Loucy (cell line): Measurements from ENCODE around the gene MACF1.

Experiments used
- EZH2phosphoT487 ChIP-seq: fragments of 200-600 bp; IDR thresholded peaks from 2 replicates; pipeline ENCODE4 v1.6.1; 2018; ENCODE audit warnings: antibody characterized with exemption, mild to moderate bottlenecking, moderate library complexity, borderline replicate concordance
- TF ChIP-seq, protein P1 (sequence below): fragments of 200-600 bp; sonication (generic); conservative IDR thresholded peaks from 2 replicates; pipeline ENCODE4 v1.5.1; 2014; ENCODE audit warnings: mild to moderate bottlenecking, antibody characterized with exemption, low read length

DNA sequence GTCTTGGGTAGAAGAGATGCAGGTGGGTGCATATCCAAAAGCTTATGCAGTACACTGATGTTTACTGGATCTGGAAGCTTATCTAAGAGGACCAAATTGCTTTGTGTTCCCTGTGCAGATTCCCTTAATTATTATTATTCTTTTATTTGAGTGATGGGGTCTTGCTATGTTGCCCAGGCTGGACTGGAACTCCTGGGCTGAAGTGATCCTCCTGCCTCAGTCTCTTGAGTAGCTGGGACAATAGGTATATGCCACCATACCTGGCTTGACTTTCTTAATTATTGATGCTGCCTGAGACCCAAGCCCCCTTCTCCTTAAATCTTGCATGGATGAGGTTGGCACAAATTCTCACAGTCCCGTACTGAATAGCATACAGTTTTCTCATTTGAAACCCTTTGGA lies 83.0 kb downstream of the MACF1 start:
- TF ChIP-seq, protein P1, sequence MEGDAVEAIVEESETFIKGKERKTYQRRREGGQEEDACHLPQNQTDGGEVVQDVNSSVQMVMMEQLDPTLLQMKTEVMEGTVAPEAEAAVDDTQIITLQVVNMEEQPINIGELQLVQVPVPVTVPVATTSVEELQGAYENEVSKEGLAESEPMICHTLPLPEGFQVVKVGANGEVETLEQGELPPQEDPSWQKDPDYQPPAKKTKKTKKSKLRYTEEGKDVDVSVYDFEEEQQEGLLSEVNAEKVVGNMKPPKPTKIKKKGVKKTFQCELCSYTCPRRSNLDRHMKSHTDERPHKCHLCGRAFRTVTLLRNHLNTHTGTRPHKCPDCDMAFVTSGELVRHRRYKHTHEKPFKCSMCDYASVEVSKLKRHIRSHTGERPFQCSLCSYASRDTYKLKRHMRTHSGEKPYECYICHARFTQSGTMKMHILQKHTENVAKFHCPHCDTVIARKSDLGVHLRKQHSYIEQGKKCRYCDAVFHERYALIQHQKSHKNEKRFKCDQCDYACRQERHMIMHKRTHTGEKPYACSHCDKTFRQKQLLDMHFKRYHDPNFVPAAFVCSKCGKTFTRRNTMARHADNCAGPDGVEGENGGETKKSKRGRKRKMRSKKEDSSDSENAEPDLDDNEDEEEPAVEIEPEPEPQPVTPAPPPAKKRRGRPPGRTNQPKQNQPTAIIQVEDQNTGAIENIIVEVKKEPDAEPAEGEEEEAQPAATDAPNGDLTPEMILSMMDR = no peak
- TF ChIP-seq EZH2phosphoT487 = no peak
